Body of pancreas (tissue), 4 donors: Measurements from ENCODE around the gene CELSR3. TPM values are rescaled to one million over a fixed set of nuclear protein-coding genes. Genes with fewer than 3 reads are reported as not detected.

Experiments
- ATAC-seq: fragments of 150-250 bp; one replicate; pipeline ENCODE4 v1.9.1; 2016
- DNase-seq, 4 donors: peaks; one replicate each; pipeline ENCODE4 v3.0.0-alpha.2; 2019
- H3K27ac ChIP-seq, 4 donors: fragments of 200-600 bp; sonication (generic); 1 replicate in 3 of 4; 2 replicates in 1 of 4; pipeline versions ENCODE4 v1.5.1 to v1.6.1; 2016 to 2019; ENCODE audit warnings: mild to moderate bottlenecking in 1 of 4, mixed read lengths in 1 of 4, moderate library complexity in 1 of 4
- H3K27me3 ChIP-seq, 2 donors: fragments of 200-600 bp; sonication (generic); one replicate each; pipeline ENCODE4 v1.6.0; 2016; ENCODE audit warnings: mild to moderate bottlenecking in 1 of 2
- H3K36me3 ChIP-seq, 2 donors: fragments of 200-600 bp; sonication (generic); replicated peaks in 1 of 2; 2 replicates each; pipeline ENCODE4 v1.5.1; 2016; ENCODE audit warnings: low read depth in 2 of 2; ENCODE audit not compliant: insufficient read depth in 1 of 2
- H3K4me1 ChIP-seq: fragments of 200-600 bp; sonication (generic); one replicate; pipeline ENCODE4 v1.6.0; 2016
- H3K4me3 ChIP-seq, 2 donors: fragments of 200-600 bp; sonication (generic); 1 replicate in 1 of 2; 2 replicates in 1 of 2; pipeline ENCODE4 v1.5.1; 2016 to 2019
- H3K9me3 ChIP-seq, 3 donors: fragments of 200-600 bp; sonication (generic); 1 replicate in 2 of 3; 2 replicates in 1 of 3; pipeline ENCODE4 v1.5.1; 2016
- CTCF ChIP-seq, 7 experiments: fragments of 450-650 bp in 4 of 7; fragments of 200-600 bp in 3 of 7; sonication (generic) in 3 of 7; IDR thresholded peaks; one replicate each; pipeline ENCODE4 v1.5.1; 2016 to 2019; ENCODE audit warnings: antibody characterized with exemption in 7 of 7
- POLR2A ChIP-seq, 3 donors: fragments of 450-650 bp; IDR thresholded peaks; one replicate each; pipeline ENCODE4 v1.6.1; 2016; ENCODE audit warnings: antibody characterized with exemption in 3 of 3, mild to moderate bottlenecking in 2 of 3
- WGBS, 2 donors: methylation state at CpG; one replicate each; pipeline ENCODE4 v1.1.5; 2017; 5-methylcytosine and 5-hydroxymethylcytosine counted together
- intact Hi-C: fragments of 100-400 bp; cut with DNase I; formaldehyde crosslinking; loops from one replicate; pipeline ENCODE4 v1.15.1; 2023
- total RNA-seq, 2 donors: library from RNA; depleted of rRNA; stranded (reverse); fragments of >200 nt; gene quantifications; one replicate each; pipeline ENCODE4 v1.1.0, GENCODE V29; 2016

The CELSR3 gene
- total RNA-seq, 2 donors from 2014 or later: 0.66 to 2.6 TPM

DNA sequence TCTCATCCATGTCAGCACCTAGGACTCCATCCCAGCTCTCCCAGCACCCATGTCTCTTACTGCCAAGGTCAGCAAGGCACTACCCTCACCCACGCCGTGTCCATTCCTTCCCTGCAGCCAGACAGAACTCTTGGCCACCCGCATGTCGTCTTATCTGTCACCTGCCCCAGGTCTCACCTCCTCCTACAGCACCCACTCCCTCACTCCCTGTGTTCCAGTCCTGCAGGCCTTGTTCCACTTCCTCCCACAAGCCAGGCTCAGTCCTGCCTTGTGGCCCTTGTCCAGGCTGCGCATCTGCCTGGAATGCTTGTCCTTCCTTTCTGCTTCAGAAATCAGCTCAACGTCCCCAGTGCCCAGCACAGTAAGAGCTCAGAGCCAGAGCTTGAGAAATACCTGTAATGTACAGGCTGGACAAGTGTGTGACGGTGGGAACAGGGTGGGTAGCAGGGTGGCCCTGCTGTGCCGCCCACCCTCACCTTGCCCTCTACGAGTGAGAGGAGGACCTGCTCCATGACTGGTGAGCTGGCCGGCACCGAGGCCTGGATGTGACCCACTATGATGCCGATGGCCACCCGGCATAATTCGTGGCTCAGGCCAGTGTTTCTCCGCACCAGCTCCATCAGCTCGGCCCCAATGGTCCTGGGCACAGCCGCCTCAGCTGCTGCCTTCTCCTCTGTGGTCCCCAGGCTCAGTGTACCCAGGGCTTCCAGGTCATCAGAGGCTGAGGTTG is 18.3 kb upstream of the CELSR3 start:
- no peak for DNase-seq
- 84 to 89% methylated on average over 9 to 17 of the region's 17 CpGs for WGBS, 2 donors
- Histone ChIP-seq H3K27me3 (no peaks in the 10 kb centered on the region), H3K27ac (no peak overlapping the region), H3K9me3 (no peaks in the 10 kb centered on the region), H3K4me1 (peaks cover 21% of the 10 kb centered on the region), H3K36me3 (peaks cover 0 to 2% of the 10 kb centered on the region in 2 donors), H3K4me3 (no peak overlapping the region)
- no peak for TF ChIP-seq POLR2A (IDR thresholded peaks at IDR 0.05)
- no peak for TF ChIP-seq CTCF (IDR thresholded peaks at IDR 0.05)
- no peak for ATAC-seq
- intact Hi-C loops: no loop called here

DNA sequence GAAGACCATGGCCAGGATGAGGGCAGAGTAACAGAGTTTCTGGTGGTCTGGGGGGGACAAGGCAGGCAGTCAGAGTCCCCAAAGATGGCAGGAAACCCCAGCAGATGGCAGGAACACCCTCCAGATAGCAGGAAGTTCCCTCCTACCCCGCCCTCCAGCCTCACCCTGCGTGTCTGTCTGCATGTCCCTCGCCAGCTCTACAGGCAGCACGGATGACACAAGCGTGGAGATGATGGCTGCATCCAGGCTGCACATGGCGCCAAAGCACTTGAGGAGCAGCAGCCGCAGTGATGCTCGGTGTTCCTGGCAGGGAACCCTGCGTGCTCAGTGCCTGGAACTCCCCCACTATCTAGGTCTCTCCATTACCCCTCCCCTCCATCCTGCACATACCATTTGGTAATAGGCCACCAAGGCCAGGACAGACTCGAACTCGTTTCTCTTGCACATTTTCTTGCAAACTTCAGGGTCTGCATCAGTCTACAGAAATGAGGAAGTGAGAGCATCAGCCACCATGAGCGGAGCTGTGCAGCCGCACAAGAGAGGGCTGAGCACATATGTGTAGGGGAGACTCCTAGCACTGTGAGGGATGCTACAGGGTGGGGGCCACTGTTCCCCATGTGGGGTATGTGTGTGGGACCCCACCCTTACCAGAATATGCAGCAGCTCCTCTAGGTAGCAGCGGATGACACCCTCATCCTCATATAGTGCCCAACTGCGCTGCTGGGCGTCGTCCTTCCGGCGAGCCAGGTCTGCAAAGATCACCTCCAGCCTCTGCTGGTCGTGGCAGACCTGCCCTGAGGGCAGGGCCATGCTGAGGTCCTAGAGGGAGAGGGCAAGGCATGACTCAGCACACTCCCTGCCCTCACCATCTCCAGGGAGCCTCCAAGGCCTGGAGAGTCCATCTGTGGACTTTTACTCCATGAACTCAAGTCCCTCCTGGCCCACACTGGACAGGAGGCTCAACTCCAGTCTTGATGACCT is 17.0 kb upstream of the CELSR3 start:
- H3K9me3 ChIP-seq: no peaks in the 10 kb centered on the region
- intact Hi-C loops: no loop called here
- no peak for ATAC-seq
- no peak overlapping the region for H3K27ac ChIP-seq
- H3K36me3 ChIP-seq: peaks cover 0 to 2% of the 10 kb centered on the region in 2 donors
- peaks cover 18% of the 10 kb centered on the region for H3K4me1 ChIP-seq
- 88 to 91% methylated on average over 15 to 20 of the region's 20 CpGs for WGBS, 2 donors
- no peaks in the 10 kb centered on the region for H3K27me3 ChIP-seq
- TF ChIP-seq POLR2A (IDR thresholded peaks at IDR 0.05): no peak
- no peak for TF ChIP-seq CTCF (IDR thresholded peaks at IDR 0.05)
- no peak for DNase-seq
- no peak overlapping the region for H3K4me3 ChIP-seq

GRCh38 chr3:48678566-48679380 is 16.1 kb upstream of the CELSR3 start:
- no peak overlapping the region for H3K4me3 ChIP-seq
- ATAC-seq (no peak), DNase-seq (no peak)
- no peaks in the 10 kb centered on the region for H3K27me3 ChIP-seq
- H3K27ac ChIP-seq: no peak overlapping the region
- TF ChIP-seq POLR2A (IDR thresholded peaks at IDR 0.05) (no peak), CTCF (IDR thresholded peaks at IDR 0.05) (no peak)
- 92 to 94% methylated on average over 9 to 19 of the region's 24 CpGs for WGBS, 2 donors
- peaks cover 9% of the 10 kb centered on the region for H3K4me1 ChIP-seq
- H3K9me3 ChIP-seq: no peaks in the 10 kb centered on the region
- intact Hi-C loops: no loop called here
- peaks cover 0 to 2% of the 10 kb centered on the region in 2 donors for H3K36me3 ChIP-seq

- Histone ChIP-seq H3K4me1 (peaks cover 2% of the 10 kb centered on the region), H3K27me3 (no peaks in the 10 kb centered on the region), H3K36me3 (peaks cover 0 to 2% of the 10 kb centered on the region in 2 donors), H3K27ac (no peak overlapping the region), H3K9me3 (no peaks in the 10 kb centered on the region), H3K4me3 (no peak overlapping the region)
- intact Hi-C loops: no loop called here
- ATAC-seq: no peak
- no peak for DNase-seq
- TF ChIP-seq CTCF (IDR thresholded peaks at IDR 0.05) (no peak), POLR2A (IDR thresholded peaks at IDR 0.05) (no peak)
- WGBS, 2 donors: 62 to 76% methylated on average over 4 of the region's 4 CpGs
Measured at GRCh38 chr3:48678056-48678455, 15.4 kb upstream of the CELSR3 start.
